HFFc6 (cell line): ENCODE results near the gene BLOC1S1. TPM values are rescaled to one million over a fixed set of nuclear protein-coding genes. Genes with fewer than 3 reads are reported as not detected.
A peak's percentile ranks its signal among the peaks of the same experiment; 100 is the strongest.

Experiments
- DNase-seq: peaks from one replicate; pipeline ENCODE4 v3.0.0-alpha.2; 2018
- H3K27ac Mint-ChIP-seq: 2 replicates; pipeline ENCODE4 v1.8.0; 2020; ENCODE audit warnings: mild to moderate bottlenecking, mixed read lengths
- H3K27me3 Mint-ChIP-seq: 2 replicates; pipeline ENCODE4 v1.8.0; 2021; ENCODE audit warnings: mild to moderate bottlenecking, moderate library complexity, mixed read lengths; ENCODE audit not compliant: insufficient read depth
- H3K36me3 Mint-ChIP-seq: 2 replicates; pipeline ENCODE4 v1.8.0; 2021; ENCODE audit warnings: low read depth, mixed read lengths
- H3K4me1 Mint-ChIP-seq: 2 replicates; pipeline ENCODE4 v1.8.0; 2020; ENCODE audit warnings: low read depth, mixed read lengths
- H3K4me3 Mint-ChIP-seq: 2 replicates; pipeline ENCODE4 v1.8.0; 2020; ENCODE audit warnings: mild to moderate bottlenecking, moderate library complexity, mixed read lengths
- H3K9me3 Mint-ChIP-seq: 2 replicates; pipeline ENCODE4 v1.8.0; 2020; ENCODE audit warnings: mild to moderate bottlenecking, mixed read lengths
- total RNA-seq, 6 experiments: library from RNA; stranded (reverse); fragmentation: NEBNext Ultra II Directional; extraction: Animal tissue kit (Norgen Biotek cat#: 25700); gene quantifications; 2 replicates in 1 of 6; 3 replicates in 5 of 6; pipeline ENCODE4 v1.2.3, GENCODE V29; 2021
- TF ChIP-seq, protein P1 (sequence below): fragments of 200-600 bp; sonication (generic); IDR thresholded peaks from 2 replicates; pipeline ENCODE4 v1.5.0; 2021; ENCODE audit warnings: antibody characterized with exemption, mild to moderate bottlenecking

The BLOC1S1 gene
- total RNA-seq, 6 experiments from 2014 or later, result 87.4 to 113 (median 104) TPM

- Mint-ChIP-seq H3K4me3 (no peak overlapping the region), H3K27ac (no peak overlapping the region), H3K27me3 (peaks cover 20% of the 10 kb centered on the region), H3K36me3 (no peaks in the 10 kb centered on the region), H3K9me3 (no peaks in the 10 kb centered on the region), H3K4me1 (no peaks in the 10 kb centered on the region)
- TF ChIP-seq, protein P1, sequence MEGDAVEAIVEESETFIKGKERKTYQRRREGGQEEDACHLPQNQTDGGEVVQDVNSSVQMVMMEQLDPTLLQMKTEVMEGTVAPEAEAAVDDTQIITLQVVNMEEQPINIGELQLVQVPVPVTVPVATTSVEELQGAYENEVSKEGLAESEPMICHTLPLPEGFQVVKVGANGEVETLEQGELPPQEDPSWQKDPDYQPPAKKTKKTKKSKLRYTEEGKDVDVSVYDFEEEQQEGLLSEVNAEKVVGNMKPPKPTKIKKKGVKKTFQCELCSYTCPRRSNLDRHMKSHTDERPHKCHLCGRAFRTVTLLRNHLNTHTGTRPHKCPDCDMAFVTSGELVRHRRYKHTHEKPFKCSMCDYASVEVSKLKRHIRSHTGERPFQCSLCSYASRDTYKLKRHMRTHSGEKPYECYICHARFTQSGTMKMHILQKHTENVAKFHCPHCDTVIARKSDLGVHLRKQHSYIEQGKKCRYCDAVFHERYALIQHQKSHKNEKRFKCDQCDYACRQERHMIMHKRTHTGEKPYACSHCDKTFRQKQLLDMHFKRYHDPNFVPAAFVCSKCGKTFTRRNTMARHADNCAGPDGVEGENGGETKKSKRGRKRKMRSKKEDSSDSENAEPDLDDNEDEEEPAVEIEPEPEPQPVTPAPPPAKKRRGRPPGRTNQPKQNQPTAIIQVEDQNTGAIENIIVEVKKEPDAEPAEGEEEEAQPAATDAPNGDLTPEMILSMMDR, result no peak
- no peak for DNase-seq
These were observed 40.2 kb upstream of the BLOC1S1 start for GRCh38 chr12:55675666-55676065.

DNA sequence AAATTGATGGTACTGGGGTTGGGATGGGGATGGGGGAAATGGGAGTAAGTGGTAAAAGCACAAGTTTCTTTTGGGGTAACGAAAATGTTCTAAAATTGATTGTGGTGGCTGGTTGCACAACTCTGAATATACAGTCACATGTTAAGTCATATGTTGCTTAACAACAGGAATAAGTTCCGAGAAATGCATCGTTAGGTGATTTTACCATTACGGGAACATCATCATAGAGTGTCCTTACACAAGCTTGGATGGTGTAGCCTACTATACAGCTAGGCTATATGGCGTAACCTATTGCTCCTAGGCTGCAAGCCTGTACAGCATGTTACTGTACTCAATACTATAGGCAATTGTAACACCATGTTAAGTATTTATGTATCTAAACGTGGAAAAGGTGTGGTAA, 39.1 kb upstream of the BLOC1S1 start:
- H3K36me3 Mint-ChIP-seq, result no peaks in the 10 kb centered on the region
- no peaks in the 10 kb centered on the region for H3K9me3 Mint-ChIP-seq
- no peak overlapping the region for H3K27ac Mint-ChIP-seq
- no peak for DNase-seq
- TF ChIP-seq, protein P1, result no peak
- H3K4me3 Mint-ChIP-seq, result no peak overlapping the region
- H3K27me3 Mint-ChIP-seq, result peaks cover 20% of the 10 kb centered on the region
- peaks cover 9% of the 10 kb centered on the region for H3K4me1 Mint-ChIP-seq

DNA sequence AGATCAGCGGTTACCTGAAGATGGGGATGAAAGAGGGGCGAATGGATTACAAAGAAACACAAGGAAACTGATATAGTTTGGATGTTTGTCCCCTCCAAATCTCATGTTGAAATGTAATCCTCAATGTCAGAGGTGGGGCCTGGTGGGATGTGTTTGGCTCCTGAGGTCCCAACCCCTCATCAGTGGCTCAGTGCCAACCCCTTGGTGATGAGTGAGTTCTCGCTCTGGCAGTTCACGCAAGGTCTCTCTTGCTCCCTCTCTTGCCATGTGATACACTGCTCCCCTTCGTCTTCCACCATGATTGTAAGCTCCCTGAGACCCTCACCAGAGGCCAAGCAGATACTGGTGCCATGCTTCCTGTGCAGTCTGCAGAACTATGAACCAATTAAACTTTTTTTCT, 36.2 kb upstream of the BLOC1S1 start:
- no peak overlapping the region for H3K4me3 Mint-ChIP-seq
- H3K27me3 Mint-ChIP-seq, result peaks cover 21% of the 10 kb centered on the region
- peaks cover 11% of the 10 kb centered on the region for H3K4me1 Mint-ChIP-seq
- no peak overlapping the region for H3K27ac Mint-ChIP-seq
- H3K36me3 Mint-ChIP-seq, result no peaks in the 10 kb centered on the region
- no peak for DNase-seq
- no peaks in the 10 kb centered on the region for H3K9me3 Mint-ChIP-seq
- TF ChIP-seq, protein P1, result no peak

DNA sequence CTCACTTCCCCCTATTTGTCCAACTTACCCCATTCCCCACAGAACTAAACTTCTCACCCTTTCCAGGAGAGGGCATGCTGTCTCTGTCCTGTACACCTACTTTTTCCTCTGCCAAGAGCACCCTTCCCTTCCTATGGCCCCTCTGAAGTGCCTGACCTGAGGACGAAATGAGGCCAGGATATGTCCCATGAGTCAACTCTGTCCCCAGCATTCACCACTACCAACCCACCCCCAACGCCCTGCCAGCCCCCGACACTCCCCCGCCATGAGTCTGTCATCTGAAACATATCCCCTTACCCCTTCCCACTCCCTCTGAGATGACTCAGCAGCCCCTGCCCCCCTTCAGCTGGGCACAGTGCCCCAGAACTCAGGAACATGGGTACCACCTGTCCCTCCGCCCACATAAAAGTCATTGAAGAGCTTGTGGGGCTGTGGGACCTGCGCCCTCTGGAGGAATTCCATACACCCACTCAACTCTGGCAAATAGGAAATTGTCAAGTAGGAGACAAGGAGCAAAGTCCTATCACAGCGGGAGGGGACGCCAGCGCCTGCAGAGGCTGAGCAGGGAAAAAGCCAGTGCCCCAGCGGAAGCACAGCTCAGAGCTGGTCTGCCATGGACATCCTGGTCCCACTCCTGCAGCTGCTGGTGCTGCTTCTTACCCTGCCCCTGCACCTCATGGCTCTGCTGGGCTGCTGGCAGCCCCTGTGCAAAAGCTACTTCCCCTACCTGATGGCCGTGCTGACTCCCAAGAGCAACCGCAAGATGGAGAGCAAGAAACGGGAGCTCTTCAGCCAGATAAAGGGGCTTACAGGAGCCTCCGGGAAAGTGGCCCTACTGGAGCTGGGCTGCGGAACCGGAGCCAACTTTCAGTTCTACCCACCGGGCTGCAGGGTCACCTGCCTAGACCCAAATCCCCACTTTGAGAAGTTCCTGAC, 34.4 kb upstream of the BLOC1S1 start:
- peak overlapping the region; percentile 52; the same call in 1 of the 2 replicates for H3K4me3 Mint-ChIP-seq
- no peak overlapping the region; the same call in 1 of the 2 replicates for H3K27ac Mint-ChIP-seq
- H3K27me3 Mint-ChIP-seq, result peaks cover 21% of the 10 kb centered on the region
- TF ChIP-seq, protein P1, result peak; percentile 66
- DNase-seq, result peak; percentile 59
- peaks cover 11% of the 10 kb centered on the region for H3K4me1 Mint-ChIP-seq
- no peaks in the 10 kb centered on the region for H3K36me3 Mint-ChIP-seq
- no peaks in the 10 kb centered on the region for H3K9me3 Mint-ChIP-seq

DNA sequence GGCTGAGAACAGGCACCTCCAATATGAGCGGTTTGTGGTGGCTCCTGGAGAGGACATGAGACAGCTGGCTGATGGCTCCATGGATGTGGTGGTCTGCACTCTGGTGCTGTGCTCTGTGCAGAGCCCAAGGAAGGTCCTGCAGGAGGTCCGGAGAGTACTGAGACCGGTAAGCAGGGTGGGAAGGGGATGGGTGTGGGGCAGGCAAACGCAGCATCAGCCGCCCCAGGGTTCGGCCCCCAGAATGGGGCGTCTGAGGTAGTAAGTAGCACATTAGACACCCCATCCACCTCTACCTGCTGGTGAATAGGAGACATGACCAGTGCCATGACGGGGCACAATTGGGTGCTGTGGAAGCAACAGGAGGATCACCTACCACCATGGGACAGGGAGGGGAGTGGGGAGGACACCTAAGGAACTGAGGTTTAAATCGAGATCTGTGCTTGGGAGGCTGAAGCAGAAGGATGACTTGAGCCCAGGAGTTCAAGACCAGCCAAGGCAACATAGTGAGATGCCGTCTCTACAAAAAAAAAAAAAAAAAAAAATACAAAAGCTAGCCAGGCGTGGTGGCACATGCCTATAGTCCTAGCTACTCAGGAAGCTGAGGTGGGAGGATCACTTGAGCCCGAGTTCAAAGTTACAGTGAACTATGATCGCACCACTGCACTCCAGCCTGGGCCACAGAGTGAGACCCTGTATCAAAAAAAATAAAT, 33.6 kb upstream of the BLOC1S1 start:
- H3K27ac Mint-ChIP-seq, result no peak overlapping the region
- no peak for DNase-seq
- H3K4me1 Mint-ChIP-seq, result peaks cover 11% of the 10 kb centered on the region
- TF ChIP-seq, protein P1, result no peak
- H3K9me3 Mint-ChIP-seq, result no peaks in the 10 kb centered on the region
- no peaks in the 10 kb centered on the region for H3K36me3 Mint-ChIP-seq
- H3K4me3 Mint-ChIP-seq, result no peak overlapping the region
- H3K27me3 Mint-ChIP-seq, result peaks cover 20% of the 10 kb centered on the region
